Middle frontal gyrus (tissue), 1 donor: ENCODE measurements around the gene ARHGEF25.
"Not testable (repeated sequence)": the region's sequence is repeated elsewhere in the genome, so short reads cannot be mapped to it uniquely, and the experiment has no call there.

Experiments used
- DNase-seq: peaks from one replicate; pipeline ENCODE4 v3.0.0-alpha.2; 2015; ENCODE audit warnings: low spot score; ENCODE audit errors: extremely low spot score

The ARHGEF25 gene

DNA sequence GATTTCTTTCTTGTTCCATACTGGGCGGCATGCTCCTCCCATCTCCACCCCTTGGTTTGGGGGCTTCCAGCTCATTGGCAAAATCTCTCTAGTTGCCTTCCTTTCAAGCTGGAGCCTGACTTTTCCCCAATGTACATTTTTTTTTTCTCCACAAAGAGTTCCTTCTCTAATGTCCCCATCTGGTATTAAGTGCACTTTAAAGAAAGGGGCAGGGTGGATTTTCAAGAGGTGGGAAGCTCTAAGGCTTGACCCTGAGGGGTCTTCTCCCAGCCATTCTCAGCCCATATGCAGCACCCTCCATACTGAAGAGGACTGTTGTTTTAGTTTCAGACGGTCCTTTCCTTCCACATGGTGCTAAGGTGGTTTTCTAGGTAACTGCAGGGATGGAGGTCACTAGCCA, 26.1 kb upstream of the ARHGEF25 start:
- DNase-seq, result no peak

DNA sequence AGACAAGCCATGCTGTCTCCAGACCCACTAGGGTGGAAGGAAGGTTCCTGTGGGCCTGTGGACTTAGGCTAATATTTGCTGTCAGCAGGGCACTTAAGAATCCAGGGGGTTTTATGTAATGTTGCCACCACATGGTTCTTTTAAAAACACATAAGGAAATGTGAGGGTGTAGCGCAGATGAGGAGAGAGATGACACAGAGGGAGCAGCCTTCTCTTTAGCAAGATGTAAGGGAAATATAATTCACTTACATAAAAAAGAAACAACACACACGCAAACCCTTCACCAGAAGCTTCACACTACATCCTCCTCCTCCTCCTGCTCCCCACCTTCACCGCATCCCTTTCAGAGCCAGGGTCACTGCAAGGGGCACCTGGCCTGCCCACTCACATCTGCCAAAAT, 25.1 kb upstream of the ARHGEF25 start:
- DNase-seq, result peak; percentile 31

DNA sequence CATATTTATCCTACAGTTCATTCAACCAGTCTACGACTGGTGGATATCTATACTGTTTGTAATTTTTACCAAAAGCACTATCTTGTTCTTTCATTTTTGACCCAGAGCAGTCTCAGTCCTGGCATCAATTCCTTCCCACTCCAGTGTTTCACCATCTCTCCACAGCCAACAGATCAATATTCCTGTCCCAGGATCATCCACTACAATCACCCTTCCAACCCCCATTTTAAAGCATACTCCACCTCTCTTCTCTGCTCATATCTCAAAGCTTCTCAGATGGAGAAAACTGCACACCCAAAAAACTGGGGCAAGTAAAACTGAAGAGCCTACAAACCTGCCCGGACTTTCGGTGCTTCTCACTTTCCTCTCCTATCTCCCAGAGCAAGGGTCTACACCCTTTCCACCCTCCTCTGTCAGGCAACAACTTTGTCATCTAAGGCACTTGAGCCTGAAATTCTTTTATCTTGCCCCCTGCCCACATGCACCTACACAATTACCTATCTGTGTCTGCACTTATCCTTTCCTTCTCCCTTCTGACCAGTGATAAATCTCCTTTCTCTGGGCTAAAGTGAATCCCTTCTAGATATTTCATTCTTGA, 24.3 kb upstream of the ARHGEF25 start:
- no peak for DNase-seq

DNA sequence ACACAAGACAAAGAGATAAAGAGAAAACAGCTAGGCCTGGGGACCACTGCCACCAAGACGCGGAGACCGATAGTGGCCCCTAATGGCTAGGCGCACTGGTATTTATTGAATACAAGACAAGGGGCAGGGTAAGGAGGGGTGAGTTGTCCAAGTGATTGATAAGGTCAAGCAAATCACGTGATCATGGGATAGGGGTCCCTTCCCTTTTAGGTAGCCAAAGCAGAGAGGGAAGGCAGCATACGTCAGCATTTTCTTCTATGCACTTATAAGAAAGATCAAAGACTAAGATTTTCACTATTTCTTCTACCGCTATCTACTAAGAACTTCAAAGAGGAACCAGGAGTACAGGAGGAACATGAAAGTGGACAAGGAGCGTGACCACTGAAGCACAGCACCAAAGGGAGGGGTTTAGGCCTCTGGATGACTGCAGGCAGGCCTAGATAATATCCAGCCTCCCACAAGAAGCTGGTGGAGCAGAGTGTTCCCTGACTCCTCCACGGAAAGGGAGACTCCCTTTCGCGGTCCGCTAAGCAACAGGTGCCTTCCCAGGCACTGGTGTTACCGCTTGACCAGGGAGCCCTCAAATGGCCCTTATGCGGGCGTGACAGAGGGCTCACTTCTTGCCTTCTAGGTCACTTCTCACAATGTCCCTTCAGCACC, 22.2 kb upstream of the ARHGEF25 start:
- not testable (repeated sequence) for DNase-seq

DNA sequence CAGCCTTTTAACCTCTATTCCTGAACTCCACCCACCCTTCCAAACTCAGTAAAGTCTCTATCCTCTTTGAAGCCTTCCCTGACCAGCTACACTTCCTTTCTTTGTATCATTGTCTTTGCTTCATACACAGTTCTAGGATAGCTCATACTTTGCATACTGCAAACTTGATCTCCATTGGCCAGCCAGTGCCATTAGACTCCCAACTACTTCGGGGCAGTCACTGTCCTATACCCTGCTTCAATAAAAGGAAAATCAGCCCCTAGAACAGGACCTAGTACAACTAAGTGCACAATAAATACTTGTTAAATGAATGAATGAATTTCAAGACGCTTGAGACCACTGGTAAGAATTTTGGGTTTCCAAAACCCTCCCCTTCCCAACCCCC, 20.8 kb upstream of the ARHGEF25 start:
- no peak for DNase-seq

DNA sequence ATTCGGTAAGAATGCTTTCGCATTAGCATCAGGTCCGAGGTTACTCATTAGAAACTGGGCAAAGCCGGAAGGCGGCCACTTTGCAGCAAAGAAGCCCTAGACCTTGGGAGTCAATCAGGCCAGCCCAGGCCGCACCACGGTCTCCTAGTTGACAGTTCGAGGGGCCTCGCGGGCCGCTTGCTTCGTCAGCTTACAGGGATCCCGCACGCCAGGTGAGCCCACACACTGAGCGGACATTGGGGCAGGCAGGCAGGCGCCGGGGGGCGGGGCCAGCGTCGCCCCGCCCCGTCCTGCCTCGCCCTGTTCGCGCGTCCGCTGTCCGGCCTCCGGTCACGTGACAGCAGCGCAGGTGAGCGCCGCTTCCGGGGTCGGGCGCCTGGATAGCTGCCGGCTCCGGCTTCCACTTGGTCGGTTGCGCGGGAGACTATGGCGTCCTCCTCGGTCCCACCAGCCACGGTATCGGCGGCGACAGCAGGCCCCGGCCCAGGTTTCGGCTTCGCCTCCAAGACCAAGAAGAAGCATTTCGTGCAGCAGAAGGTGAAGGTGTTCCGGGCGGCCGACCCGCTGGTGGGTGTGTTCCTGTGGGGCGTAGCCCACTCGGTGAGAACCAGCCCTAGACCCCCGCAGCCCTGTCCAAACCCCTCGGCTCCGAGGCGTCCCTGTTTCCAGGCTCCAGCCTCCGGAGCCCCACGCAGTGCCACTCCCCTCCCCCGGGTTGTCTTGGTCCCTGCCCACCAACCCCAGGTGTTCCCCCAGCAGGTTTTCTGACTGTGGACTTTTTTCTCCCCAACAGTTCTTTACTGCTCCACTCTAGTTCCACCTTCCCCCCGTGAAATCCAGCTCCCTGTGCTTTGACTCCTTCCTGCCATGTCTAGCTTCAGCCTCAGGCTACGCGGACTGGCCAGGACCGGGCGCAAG, 20.1 kb upstream of the ARHGEF25 start, which contains the start of gene PIP4K2C:
Gene PIP4K2C (plus strand): TSS at position 329 of the 918 bp plus-strand sequence. CDS start 98 bp downstream, at position 427.
- peak; percentile 66 for DNase-seq

DNA sequence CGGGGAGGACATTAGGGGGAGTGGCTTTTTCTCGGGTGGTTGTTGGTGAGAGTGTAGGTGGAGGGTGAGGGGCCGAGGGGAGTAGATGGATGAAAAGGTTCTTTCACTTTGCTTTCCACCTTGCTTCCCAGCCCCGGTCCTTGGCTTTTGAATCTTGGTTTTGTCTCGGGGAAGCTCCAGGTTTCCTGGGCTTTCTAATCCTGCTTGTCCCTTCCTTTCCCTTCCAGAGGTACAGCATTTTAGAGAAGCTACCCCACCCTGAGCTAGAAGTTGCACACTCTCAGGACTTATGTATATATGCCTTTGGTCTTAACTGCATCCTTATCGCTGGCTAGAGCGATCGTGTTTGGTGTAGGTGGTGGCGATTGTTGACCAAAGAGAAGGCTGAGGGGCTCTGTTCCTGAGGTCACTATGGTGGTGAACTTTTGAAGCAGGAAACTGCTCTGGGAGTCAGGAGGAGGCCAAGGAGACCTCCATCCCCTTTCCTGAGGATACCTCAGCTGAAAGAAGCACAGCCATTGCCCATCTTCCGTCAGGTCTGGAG, 19.4 kb upstream of the ARHGEF25 start:
- DNase-seq, result no peak

DNA sequence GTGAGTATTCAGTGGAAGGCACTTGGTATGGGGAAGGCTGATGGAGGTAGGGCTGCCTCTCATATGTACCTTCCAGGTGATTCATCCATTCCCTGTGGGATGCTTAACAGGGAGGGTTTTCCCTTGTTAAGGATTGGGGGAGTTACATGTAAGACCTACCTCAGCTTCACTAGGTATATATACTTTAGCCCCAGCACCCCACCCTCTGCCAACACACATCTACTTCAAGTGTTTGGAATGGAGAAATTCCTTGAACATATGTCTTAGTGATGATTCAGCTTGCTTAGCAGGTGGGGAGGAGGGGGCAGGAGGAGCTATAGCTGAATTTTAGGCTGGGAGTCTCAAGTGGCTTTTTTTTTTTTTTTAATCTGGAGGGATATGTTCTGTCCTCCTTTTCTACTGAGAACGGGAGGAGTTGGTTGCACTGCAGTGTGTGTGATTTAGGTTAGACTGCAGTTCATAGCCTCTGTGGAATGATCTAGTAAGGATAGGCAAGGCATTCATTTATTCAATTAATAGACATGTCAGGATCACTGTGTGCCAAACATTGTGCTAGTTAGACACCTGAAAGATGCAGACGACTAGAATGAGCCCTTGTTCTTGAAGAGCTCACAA, 18.6 kb upstream of the ARHGEF25 start:
- DNase-seq, result peak; percentile 8

DNA sequence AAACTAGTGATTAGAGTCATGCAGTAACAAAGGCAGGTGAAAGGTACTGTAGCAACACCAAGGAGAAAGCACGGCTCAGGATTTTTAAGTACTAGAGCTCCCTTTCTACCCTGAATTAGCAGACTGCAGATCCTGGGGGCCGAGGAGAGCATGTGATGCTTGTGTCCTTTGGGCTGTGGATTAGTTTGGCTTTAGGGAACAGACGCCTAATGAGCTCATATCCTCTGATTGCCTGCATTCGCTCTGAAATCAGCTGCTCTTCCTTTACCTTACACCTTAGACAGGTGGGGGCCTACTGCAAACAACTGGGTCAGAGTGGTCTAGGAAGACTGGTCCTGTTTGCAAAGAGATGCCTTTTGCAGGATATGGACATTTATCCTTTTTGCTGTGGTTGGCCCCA, 18.0 kb upstream of the ARHGEF25 start:
- DNase-seq, result no peak

DNA sequence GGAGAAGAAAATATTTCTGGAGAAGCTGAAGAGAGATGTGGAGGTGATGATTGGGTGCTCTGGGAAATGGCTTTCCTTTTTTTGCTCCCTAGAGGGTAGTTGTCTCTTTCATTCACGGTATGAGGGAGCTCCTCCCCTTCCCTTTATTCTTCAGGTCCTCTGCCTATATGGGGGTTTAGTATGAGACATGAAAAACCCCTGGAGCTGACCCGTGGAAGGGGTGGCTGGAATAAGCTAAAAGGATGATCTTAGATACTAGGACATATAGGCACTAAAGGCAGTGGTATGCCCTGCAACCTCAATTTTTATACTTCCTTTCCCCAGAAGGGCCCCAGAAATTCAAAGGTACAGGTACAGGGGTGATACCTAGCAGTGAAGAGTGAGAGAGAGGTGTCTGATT, 10.8 kb upstream of the ARHGEF25 start:
- DNase-seq, result no peak

DNA sequence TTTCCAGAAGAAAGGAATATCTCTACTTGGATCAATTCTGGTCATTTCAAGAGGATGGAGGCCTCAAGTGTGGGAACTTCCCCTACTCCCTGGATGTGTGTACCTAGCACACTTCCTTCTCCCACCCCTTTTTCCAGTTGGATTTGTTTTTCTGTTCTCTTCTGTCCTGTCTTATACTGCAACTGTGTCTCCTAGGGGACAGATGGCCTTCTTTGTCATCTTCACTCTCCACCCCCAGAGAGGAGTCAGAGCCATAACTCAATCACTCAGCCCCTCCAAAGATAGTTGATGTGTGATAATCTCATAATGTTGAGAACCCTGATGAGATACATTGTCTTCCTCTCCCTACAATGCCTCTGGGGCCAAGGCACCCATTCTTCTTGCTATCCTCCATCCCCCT, 8.7 kb upstream of the ARHGEF25 start:
- DNase-seq, result no peak

DNA sequence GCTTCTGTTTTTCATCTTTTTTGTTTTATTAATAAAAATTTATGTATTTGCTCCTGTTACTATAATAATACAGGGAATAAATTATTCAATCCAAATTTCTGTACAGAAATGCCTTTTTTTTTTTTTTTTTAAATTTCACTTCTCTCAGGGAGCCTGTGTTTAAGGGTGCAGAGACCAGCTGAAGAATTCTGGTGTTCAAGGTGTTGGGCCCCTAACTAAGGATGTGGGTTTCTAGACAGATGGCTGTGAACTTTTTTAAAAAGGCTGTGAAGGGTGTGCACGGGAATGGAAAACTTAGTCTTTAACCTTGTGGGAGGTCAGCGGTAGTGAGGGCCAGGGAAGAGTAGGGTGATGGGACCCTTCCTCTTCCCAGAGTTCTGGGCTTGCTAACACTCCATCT, 7.9 kb upstream of the ARHGEF25 start:
- no peak for DNase-seq

DNA sequence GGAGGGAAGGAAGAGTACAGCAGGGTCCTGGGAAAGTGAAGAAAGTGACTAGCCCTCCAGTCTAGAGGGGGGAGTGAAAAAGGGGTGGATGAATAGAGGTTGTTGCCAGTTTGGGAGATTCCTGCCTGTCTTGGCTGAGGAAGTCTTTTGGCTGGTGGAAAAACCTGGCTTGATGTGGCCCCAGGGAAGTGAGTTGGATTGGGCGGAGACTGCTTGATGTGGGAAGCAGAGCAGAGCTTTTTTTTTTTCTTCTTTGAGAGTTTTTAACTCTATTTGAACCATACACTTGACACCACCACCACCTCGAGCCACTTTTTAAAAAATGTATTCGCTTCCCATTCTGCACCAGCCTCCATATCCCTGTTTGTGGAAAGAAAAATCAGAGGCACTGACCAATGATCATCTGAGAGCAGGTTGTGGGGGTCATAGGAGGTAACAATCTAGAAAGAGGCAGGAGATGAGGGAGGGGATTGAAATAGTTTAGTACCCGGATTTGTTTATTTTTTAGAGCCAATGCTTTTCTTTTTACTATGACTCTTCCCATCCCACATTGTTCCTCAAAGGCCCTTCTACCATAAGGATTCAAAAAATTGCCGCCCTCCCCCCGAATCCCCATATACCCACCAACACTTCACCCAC, 7.3 kb upstream of the ARHGEF25 start:
- DNase-seq, result peak; percentile 50

DNA sequence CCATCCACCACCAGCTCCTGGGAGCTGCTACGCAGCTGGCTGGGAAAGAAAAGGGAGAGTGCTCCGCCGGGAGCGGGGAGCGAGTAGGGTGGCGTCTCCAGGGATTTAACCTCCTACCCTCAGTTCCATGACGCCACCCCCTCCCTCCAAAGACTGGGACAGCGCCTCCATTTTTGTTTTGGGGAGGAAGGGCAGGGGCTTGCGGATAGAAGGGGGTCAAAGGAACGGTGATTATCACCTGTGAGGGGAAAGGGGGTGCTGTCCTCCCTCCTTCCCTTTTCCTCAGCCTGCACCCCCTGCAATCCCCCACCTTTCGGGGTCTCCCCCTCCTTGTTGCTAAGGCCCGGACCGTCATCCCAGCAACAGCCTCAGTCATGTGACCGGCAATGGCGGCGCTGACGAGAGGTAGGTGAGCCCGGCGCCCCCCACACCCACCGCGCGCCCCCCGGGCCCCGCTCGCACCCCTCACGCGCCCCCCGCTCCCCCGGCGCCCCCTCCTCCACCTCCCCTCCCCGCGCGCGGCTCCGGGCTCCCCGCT, 6.7 kb upstream of the ARHGEF25 start, which contains the start of gene DTX3:
Gene DTX3 (plus strand): TSS at position 371 of the 538 bp plus-strand sequence. CDS start 1,694 bp downstream, outside the sequence.
- DNase-seq, result peak; percentile 44

DNA sequence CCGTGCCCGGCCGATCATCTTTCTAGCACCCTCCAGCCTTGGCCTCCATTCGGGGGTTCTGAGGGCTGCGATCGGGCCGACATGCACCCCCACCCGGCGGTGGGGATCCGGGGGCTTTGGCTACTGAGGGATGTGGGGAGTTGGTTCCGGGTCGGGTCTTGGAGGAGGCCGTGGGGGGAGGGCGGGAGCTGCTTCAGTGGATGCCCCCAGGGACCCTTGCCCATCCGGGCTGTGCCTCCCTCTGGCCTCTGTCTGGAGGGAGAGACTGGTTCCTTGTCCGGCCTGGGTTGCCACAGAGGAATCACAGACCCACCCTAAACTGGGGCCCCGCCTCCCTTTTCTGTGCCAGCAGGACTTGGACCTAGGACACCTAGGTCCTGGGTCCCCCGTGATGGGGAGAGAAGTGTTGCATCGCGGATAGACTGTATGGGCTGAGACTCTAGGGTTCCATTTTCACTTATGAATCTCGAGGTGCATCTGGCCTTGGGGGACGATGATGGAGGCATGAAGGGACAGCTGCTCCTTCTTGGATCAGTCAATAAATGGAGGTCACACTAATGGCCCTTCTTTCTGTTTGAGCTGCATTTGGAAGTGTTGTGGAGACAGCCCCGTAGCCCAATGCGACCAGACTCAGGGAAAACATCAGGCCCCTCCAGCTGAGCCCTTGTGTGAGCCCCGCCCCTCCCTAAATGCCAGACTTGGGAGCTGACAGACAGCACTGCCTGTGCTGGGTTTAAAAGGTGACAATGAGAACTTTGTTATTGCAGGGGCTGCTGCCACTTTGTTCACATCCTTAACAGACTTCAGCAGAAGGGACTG, 6.0 kb upstream of the ARHGEF25 start:
- no peak for DNase-seq

DNA sequence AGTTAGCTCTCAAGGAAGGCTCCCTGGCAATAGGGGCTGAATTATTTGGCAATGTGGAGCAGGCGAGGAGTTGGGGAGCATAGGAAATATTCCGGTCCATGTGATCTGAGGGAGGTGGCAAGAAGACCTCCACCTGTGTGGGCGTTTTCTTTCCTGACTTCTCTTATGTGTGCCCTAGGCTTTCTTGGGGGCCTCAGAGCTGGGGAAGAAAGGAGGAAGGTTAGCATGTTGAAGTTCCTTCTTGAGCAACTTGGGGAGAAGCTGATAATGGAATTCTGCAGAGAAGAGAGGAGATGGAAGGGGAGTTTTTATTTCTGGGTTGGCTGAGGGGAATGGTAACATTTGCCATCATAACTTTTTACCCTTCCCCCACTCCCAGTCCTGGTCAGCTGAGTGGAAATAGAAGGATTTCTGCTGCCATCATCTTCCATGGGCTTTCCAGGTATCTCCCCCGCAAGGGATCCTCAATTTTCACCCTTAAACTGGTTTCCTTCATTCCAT, 5.4 kb upstream of the ARHGEF25 start:
- DNase-seq, result no peak

DNA sequence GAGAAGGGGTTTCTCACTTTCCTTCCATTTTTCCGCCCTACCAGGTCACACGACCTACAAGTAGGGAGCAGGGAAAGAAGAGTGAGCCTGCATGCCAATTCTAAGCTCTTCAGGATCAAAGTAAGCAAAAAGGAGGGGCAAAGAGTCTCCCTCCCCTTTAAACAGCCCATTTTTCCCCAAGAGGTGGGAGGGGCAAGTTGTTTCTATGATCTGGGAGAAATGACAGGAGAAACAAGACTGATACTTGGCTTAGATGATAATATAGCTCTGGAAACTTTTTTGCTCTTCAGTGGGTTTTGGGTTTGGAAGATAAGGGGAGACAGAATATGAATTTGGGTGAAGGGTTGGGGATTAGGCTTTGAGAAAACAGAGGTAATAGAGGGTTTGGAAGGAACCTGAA, 4.8 kb upstream of the ARHGEF25 start:
- no peak for DNase-seq

DNA sequence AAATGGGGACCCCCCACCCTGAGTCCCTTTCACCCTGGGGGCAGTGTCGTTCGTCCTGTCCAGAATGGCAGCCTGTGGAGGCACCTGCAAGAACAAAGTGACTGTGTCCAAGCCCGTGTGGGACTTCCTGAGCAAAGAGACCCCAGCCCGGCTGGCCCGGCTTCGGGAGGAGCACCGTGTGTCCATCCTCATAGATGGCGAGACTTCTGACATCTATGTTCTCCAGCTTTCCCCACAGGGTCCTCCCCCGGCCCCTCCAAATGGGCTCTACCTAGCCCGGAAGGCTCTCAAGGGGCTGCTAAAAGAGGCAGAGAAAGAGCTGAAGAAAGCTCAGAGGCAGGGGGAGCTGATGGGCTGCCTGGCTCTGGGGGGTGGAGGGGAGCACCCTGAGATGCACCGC, 4.4 kb upstream of the ARHGEF25 start:
- DNase-seq, result no peak

DNA sequence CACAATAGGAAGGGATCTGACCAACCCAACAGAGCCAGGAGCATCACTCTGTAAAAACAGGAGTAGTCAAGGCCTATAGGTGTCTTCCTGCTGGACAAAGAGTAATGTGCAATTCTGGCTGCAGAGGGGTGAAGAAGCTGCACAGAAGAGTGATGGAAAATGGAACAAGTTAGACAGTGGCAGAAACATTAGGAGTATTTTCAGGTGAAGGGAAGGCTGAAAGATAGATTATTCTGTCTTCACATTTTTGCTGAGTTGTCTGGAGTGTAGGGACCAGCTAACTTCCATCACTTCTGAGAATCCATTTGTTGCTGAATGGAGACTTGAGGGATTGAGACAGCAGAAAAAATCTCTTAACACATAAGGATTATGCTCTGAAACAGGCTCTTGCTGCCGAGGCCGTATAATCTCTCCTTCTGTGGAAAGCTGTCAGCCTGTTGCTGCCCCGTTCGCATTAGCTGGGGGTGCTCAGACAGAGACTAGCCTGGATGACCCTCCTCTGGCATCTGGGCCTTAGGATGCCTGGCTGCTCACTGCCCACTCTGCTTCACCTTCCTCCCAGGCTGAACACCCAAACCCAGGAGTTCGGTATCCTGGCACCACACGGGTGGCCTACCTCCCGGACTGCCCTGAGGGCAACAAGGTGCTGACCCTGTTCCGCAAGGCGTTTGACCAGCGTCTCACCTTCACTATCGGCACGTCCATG, 3.1 kb upstream of the ARHGEF25 start:
- no peak for DNase-seq
